Inferior parietal cortex (tissue), 1 donor: ENCODE results near the gene TNRC18.
"Not testable (repeated sequence)": the region's sequence is repeated elsewhere in the genome, so short reads cannot be mapped to it uniquely, and the experiment has no call there.

Source experiments
- DNase-seq: peaks from one replicate; pipeline ENCODE4 v3.0.0-alpha.2; 2016; ENCODE audit errors: extremely low spot score

TNRC18 gene, protein sequence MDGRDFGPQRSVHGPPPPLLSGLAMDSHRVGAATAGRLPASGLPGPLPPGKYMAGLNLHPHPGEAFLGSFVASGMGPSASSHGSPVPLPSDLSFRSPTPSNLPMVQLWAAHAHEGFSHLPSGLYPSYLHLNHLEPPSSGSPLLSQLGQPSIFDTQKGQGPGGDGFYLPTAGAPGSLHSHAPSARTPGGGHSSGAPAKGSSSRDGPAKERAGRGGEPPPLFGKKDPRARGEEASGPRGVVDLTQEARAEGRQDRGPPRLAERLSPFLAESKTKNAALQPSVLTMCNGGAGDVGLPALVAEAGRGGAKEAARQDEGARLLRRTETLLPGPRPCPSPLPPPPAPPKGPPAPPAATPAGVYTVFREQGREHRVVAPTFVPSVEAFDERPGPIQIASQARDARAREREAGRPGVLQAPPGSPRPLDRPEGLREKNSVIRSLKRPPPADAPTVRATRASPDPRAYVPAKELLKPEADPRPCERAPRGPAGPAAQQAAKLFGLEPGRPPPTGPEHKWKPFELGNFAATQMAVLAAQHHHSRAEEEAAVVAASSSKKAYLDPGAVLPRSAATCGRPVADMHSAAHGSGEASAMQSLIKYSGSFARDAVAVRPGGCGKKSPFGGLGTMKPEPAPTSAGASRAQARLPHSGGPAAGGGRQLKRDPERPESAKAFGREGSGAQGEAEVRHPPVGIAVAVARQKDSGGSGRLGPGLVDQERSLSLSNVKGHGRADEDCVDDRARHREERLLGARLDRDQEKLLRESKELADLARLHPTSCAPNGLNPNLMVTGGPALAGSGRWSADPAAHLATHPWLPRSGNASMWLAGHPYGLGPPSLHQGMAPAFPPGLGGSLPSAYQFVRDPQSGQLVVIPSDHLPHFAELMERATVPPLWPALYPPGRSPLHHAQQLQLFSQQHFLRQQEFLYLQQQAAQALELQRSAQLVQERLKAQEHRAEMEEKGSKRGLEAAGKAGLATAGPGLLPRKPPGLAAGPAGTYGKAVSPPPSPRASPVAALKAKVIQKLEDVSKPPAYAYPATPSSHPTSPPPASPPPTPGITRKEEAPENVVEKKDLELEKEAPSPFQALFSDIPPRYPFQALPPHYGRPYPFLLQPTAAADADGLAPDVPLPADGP (N-terminal part only)

DNA sequence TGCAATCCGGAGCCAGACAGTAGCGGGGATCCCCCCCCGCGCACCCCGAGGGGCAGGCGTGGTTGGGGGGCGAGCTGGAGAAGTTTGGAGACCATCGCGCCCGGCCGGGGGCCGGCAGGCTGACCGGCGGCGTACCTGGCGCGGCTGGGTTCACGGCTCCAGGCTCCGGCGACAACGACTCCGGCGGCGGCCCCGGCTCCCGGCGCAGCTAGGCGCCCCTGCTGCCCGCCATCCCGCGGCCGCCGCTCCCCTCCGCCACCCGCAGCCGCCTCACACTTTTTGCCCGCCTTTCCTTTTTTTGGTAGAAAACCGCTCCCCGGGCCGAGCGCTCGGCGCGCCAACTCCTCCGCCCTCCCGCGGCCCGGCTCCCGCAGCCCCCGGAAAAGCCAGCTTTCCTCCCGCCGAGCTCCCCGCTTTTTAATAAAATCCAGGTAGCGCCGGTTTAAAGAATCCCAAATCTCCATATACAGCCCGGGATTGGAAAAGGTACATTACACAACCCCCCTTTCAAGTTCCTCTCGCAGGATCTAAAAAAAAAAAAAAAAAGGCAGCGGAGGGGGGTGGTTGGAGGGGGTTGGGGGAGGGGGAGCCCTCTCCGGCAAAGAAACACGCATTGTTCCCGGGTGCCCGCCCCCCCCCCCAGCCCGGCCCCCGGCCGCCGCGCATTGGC is at the start of gene TNRC18:
Gene TNRC18, minus strand, starts transcription at position 529 of the 670 bp plus-strand sequence. CDS start 2,588 bp downstream, outside the sequence.
- DNase-seq: peak; percentile 73

DNA sequence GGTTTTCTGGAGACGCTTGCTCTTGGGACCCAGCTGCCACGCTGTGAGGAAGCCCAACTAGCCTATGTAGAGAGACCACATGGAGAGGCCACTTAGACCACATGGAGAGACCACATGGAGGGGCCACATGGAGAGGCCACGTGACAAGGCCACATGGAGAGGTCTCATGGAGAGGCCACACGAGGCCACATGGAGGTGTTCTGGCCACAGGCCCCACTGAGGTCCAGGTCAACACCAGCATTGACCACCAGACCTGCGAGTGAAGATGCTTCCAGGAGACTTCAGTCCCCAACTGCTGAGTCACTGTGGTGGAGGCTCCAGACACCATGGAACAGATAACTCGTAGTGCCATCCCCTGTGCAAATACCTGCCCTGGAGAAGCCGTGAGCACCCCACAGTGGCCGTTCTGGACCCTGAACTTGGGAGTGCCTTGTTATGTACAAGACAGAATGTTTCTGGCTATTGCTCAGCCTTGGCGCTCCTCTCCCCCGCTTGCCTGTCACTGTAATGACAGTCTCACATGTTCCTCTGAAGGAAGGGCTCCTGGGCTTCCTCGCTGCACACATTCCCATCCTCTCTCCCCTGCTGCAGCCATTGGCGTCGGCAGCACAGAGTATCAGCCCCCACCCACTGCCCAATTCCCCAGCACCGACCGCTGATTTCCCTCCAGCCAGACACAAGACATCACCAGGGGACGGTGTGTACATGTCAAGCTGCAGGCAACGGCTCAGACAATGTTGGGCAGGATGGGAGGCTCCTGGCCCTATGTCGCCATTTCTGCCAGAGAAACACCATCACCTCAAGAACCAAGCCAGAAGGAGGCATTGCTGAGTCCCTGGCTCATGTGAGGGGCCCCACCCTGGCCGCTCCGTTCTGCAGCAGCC is 49.0 kb upstream of the TNRC18 start:
- DNase-seq: no peak

DNA sequence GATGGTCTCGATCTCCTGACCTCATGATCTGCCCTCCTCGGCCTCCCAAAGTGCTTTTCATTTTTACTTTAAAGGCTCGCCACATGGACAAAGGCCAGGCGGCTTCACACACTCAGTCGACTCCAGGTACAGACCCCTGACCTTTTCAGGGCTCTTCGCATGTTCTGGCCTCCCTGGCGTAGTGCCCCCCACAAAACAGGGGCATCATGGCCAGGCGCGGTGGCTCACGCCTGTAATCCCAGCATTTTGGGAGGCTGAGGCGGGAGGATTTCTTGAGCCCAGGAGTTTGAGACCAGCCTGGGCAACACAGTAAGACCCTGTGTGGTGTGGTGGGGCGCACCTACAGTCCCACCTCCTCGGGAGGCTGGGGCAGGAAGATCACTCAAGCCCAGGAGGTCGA is 48.0 kb upstream of the TNRC18 start:
- DNase-seq: not testable (repeated sequence)

DNA sequence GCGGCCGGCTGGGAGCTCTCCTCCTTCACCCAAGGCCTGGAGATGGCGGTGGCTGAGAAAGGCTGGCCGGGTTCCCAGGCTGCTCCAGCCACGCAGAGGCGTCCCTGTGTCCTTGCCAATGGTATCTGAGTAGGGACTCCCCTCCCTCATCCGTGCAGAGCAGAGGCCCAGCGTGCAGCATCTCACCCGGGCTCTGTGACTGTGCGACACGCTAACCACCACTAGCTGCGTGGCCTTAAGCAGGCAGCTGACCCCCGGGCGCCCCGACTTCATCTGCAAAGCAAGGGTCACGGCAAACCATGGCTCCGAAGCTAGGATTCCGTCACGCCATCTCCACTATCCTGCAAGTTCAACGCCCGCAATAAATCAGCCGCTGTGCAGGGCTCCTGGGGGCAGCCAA is 47.2 kb upstream of the TNRC18 start:
- no peak for DNase-seq

DNA sequence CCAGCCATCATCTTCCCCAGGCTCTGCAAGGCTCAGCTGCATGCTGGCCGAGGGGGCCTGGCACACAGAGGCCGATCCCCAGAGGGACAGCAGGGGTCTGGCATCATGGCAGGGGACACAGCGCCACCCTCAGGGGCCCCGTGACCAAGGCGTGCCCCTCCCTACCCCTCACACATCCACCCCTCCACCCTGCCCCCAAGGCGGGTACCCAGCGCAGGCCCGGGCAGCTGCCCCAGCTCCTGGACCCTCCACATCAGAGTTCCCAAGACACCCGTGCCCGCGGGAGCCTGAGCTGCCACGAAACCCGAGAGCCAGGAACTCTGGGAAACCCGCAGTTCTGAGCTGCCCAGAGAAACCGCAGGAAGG is 46.5 kb upstream of the TNRC18 start:
- no peak for DNase-seq

DNA sequence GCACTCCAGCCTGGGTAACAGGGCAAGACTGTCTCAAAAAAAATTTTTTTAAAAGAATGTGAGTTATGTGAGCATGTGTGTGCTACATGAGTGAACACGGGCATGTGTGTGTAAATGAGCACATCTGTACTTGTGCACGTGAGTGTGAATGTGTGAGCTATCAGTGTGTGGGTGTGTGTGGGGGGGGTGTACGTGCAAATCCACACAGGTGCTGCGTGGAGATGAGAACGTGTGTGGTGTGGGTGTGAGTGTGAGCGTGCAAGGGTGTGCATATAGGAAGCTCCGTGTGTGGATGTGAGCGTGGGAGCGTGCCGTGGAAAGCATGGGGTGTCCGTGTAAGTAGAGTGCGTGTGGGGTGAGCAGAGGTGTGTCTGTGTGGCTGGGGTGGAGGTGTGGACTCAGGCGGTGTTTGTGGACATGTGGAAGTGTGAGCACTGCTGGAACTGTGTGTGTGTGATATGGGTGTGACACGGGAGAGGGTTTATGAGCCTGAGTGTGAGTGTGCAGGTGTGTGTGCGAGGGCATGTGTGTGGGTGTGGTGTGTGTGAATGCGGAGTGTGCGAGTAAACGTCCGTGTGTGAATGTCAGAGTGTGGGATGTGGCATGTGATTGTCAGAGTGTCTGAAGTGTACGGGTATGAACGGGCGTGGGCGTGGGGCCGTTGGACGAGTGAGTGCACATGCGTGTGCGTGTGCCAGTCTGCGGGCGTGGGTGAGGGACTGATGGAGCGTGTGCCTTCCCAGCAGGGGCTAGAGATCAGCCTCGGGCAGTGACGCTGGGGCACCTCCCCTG is 45.9 kb upstream of the TNRC18 start:
- DNase-seq: no peak

DNA sequence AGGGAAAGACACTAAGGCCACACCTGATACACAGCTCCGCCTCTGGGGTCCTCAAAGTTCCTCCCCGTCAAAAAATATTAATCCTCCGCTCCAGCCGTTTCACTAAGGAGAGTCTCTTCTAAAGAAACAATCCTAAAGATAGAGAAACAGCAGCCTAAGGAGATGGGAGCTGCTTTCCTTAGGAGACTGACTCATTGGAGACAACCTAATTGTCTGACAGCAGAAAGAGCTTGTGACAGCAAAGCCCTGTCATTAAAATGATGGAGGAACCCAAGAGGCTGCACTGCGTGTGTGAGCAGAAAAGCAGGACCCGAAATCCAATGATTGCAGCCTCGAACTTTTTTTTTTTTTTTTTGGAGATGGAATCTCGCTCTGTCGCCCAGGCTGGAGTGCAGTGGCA is 44.0 kb upstream of the TNRC18 start:
- no peak for DNase-seq

DNA sequence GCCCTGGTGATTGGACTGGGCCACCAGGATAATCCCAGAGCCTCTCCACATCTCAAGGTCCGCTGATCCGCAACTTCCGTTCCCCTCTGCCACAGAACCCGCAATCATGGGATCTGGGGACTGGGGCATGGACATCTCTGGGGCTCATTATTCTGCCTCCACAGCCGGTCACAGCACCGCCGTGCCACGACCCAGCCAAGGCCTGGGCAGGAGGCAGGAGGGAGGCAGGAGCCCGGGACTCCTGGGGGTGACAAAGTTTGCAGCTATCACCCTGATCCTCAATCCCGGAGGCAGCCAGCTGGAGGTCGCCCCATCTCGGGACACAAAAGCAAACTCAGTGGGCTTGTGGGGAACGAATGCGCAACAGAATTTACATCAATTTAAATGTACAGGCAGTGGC is 42.9 kb upstream of the TNRC18 start:
- no peak for DNase-seq

DNA sequence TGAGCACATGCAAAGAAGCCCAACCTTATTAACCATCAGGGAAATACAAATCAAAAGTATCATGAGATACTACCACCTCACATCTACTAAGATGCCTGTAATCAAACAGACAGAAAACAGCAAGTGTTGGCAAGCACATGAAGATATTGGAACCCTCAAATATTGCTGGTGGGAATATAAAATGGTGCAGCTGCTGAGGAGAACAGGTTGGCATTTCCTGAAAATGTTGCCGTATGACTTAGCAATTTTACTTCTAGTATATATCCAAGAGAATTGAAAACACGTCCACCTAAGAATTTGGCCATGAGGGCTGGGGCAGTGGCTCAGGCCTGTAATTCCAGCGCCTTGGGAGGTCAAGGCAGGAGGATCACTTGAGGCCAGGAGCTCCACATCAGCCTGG is 39.4 kb upstream of the TNRC18 start:
- DNase-seq: no peak

DNA sequence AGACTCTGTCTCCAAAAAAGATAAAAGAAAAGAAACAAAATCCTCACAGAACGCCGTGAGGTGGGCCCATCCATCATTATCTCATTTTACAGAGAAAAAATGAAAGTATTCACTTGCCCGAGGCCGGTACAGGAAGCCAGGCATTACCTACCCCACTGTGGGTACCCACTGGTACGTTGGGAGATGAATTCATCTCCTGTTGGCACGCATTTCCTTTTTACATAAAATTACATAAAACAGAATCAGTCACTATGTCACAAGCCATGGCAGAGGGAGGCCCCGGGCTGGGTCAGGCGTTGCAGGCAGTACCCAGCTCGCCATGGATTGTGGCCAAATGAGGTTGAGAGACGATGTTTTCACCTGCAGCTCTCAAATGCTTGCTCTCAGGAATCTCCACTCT is 38.6 kb upstream of the TNRC18 start:
- DNase-seq: no peak

DNA sequence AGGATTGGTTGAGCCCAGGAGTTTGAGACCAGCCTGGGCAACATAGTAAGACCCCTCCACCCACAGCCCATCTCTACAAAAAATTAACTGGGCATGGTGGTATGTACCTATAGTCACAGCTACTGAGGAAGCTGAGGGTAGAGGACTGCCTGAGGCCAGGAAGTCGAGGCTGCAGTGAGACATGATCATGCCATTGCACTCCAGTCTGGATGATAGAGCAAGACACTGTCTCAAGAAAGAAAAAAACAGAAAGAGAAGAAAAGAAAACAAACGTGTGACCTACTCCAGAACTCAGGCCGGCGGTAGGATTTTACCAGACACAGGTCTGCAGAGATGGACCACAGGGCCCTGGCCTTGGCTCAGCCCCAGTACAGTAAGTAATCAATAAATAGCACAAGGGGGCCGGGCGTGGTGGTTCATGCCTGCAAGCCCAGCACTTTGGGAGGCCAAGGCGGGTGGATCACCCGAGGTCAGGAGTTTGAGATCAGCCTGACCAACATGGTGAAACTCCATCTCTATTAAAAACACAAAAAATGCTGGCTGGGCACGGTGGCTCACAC is 35.4 kb upstream of the TNRC18 start:
- DNase-seq: no peak

DNA sequence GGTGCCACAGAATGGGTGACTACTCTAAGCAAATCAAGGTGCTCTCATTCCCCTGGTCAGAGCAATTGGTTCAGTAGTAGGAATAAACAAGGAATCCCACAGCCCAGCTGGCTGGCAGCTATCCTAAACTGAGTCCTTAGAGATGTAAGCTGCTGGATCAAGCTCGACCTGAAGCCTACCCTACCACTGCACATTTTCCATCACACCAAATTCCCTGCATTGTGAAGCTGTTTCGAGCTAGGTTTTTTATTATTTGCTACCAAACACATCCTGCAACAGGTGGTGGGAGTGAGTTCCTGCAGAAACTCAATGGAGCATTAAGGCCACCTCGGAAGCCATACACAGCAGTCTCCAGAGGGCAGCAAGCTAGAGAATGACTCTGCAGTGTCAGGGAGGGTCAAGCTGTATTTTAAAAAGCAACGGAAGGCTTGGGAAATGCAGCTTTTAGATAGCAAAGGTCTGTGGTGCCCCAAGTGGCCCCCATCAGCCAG is 33.7 kb upstream of the TNRC18 start:
- no peak for DNase-seq

DNA sequence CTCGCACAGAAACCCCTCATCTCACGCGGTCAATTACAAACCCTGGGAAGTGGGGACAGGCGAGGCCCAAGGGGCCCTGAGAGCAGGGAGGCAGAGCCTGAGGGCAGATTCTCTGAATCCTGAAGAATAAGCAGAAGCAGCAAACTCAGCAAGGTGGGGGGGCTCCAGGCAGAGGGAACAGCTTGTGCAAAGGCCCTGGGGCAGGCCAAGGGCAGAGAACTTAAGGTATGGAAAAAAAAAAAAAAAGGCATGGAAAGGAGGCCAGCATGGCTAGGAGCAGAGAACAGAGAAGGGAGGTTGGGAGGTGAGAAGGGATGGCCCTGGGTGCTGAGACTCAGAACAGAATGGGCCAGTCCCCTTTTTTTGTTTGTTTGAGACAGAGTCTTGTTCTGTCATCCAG is 32.8 kb upstream of the TNRC18 start:
- DNase-seq: no peak

DNA sequence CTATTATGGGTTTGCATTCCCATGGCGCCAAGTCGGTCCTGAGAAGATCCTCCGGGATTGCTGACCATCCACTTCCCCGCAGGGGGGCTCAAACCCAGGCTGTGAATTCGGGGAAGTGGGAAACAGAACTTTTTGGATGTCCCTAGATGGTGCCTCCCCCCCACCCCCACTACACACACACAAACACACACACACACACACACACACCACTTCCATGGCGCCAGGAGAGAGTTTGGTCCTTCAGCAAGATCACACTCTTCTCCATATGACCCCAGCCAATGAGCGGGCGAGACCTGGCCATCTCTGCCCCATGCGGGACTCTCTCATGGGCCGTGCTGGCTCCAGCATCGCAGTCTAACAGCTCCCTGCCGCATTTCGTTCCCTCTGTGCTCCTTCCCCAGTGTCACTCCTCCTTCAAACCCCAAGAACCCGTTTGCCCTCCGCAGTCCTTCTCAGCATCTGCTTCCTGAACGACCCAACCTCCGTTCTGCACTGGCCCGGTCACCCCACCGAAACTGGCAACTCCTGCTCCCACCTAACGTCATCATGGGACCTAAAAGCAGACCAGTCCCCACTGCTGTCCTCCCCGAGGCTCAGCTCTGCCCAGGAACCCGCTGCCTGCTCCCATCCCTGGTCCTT is 32.1 kb upstream of the TNRC18 start:
- no peak for DNase-seq

DNA sequence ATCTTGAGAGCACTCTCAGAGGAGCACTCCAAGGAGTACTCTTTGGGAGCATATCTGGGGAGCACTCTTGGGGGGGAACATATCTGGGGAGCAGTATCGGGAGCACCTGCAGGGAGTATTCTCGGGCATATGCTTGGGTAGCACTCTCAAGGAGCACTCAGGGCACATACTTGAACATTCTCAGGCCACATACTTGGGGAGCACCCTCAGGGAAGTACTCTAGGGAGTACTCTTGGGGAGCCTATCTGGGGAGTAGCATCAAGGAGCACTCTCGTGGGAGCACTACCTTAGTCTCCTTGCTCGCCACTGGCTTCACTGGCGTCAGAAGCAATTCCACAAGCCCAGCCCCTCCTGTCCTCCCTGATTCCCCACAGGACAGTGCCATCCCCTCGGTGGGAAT is 31.5 kb upstream of the TNRC18 start:
- no peak for DNase-seq

DNA sequence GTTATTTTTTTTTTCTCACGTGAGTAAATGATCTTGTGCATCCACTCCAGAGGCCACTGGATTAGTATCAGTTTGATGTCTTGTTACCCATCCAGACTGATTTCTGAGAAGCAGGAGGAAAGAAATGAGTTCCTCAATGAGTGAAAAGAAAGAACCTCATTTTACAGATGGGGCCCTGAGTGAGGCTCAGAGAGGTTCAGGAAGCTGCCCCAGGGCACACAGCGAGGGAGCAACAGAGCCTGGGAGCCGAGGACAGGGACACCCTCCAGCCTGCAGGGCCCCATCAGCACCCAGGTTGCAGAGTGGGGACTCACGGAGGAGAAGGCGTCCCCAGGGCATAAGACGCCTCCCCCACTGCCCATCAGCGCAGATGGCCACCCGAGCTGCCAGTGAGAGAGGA is 30.9 kb upstream of the TNRC18 start:
- no peak for DNase-seq

DNA sequence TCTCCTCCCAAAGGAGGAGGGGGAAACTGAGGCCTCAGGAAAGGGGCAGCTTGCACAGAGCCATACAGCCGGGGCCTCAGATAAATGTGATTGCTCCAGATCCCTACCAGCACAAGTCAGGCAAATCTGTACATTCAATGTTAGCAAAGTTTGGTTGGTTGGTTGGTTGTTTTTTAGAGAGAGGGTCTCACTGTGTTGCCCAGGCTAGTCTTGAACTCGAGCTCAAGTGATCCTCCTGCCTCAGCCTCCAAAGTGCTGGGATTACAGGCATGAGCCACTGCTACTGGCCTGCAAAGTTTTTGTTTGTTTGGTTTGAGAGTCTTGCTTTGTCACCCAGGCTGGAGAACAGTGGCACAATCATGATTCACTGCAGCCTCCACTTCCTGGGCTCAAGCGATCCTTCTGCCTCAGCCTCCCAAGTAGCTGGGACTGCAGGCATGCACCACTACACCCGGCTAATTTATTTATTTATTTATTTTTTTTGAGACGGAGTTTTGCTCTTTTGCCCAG is 30.0 kb upstream of the TNRC18 start:
- DNase-seq: no peak

DNA sequence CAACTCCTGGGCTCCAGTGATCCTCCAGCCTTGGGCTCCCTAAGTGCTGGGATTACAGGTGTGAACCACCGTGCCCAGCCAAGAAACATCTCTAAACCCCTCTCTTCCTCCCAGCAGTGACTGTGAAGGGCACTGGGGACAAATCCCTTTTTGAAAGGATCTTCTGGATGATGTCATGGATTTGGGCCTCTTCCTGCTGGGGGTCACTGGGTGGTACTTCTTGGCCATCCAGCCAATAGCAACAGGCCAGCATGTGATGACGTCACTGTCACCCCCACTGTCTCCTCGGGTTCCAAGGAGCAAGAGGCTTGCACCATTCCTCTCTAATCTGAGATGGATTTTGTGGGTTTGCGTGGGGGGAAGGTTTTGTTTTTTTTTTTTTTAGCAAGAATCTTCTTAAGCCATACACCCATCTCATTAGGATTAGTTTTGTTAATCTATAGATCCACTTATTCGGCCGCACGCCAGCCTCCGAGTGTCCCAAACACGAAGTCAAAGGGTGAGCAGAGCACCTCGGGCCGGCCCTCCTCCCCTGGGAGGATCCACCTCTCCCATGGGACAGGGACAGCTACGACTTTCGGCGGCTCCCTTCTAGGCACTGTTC is 29.4 kb upstream of the TNRC18 start:
- DNase-seq: no peak
